Glutamatergic neuron (in vitro differentiated cells): ENCODE measurements around the gene NEMP1. TPM values are rescaled to one million over a fixed set of nuclear protein-coding genes. Genes with fewer than 3 reads are reported as not detected.

Experiments
- DNase-seq: peaks from one replicate; pipeline ENCODE4 v3.0.0; 2022
- H3K27ac Mint-ChIP-seq: one replicate; pipeline ENCODE4 v1.8.0; 2020; ENCODE audit warnings: mild to moderate bottlenecking, mixed read lengths, inconsistent platforms; ENCODE audit not compliant: unreplicated experiment
- H3K27me3 Mint-ChIP-seq: one replicate; pipeline ENCODE4 v1.8.0; 2020; ENCODE audit warnings: mild to moderate bottlenecking, moderate library complexity, mixed read lengths, inconsistent platforms; ENCODE audit not compliant: unreplicated experiment
- H3K36me3 Mint-ChIP-seq: one replicate; pipeline ENCODE4 v1.8.0; 2020; ENCODE audit warnings: mild to moderate bottlenecking, mixed read lengths, inconsistent platforms; ENCODE audit not compliant: unreplicated experiment
- H3K4me1 Mint-ChIP-seq: one replicate; pipeline ENCODE4 v1.8.0; 2020; ENCODE audit warnings: mild to moderate bottlenecking, low read depth, mixed read lengths, inconsistent platforms; ENCODE audit not compliant: unreplicated experiment
- H3K4me3 Mint-ChIP-seq: one replicate; pipeline ENCODE4 v1.8.0; 2020; ENCODE audit warnings: mild to moderate bottlenecking, mixed read lengths, inconsistent platforms; ENCODE audit not compliant: unreplicated experiment
- H3K9me3 Mint-ChIP-seq: one replicate; pipeline ENCODE4 v1.8.0; 2020; ENCODE audit warnings: mild to moderate bottlenecking, moderate library complexity, mixed read lengths, inconsistent platforms; ENCODE audit not compliant: unreplicated experiment
- CTCF ChIP-seq: fragments of 200-600 bp; sonication (generic); IDR thresholded peaks from one replicate; pipeline ENCODE4 v1.5.0; 2021; ENCODE audit not compliant: partially characterized antibody, unreplicated experiment
- total RNA-seq: library from RNA; stranded (reverse); fragmentation: NEBNext Ultra II Directional; extraction: Animal tissue kit (Norgen Biotek cat#: 25700); gene quantifications from one replicate; pipeline ENCODE4 v1.2.1, GENCODE V29; 2021; ENCODE audit not compliant: unreplicated experiment

Gene NEMP1
- total RNA-seq, 1 donor from 2014 or later, result 11.5 TPM

GRCh38 chr12:57072661-57073060 is 5.9 kb downstream of the NEMP1 start:
- Mint-ChIP-seq H3K9me3 (no peaks in the 10 kb centered on the region), H3K27ac (no peak overlapping the region), H3K36me3 (no peaks in the 10 kb centered on the region), H3K4me1 (no peaks in the 10 kb centered on the region), H3K4me3 (no peak overlapping the region), H3K27me3 (no peaks in the 10 kb centered on the region)
- no peak for DNase-seq
- no peak for TF ChIP-seq CTCF

- no peak overlapping the region for H3K27ac Mint-ChIP-seq
- DNase-seq, result no peak
- H3K36me3 Mint-ChIP-seq, result peaks cover 4% of the 10 kb centered on the region
- H3K4me3 Mint-ChIP-seq, result no peak overlapping the region
- TF ChIP-seq CTCF, result peak; percentile 82
- no peaks in the 10 kb centered on the region for H3K9me3 Mint-ChIP-seq
- no peaks in the 10 kb centered on the region for H3K4me1 Mint-ChIP-seq
- no peaks in the 10 kb centered on the region for H3K27me3 Mint-ChIP-seq
Observed at GRCh38 chr12:57069523-57069922, 9.1 kb downstream of the NEMP1 start.

- Mint-ChIP-seq H3K27ac (no peak overlapping the region), H3K36me3 (peaks cover 4% of the 10 kb centered on the region), H3K4me3 (peak overlapping the region; percentile 42), H3K27me3 (no peaks in the 10 kb centered on the region), H3K9me3 (no peaks in the 10 kb centered on the region), H3K4me1 (no peaks in the 10 kb centered on the region)
- no peak for TF ChIP-seq CTCF
- DNase-seq, result no peak
Observed at GRCh38 chr12:57066245-57066644, 12.3 kb downstream of the NEMP1 start.

GRCh38 chr12:57063991-57064685 is 14.5 kb downstream of the NEMP1 start:
- Mint-ChIP-seq H3K4me3 (no peak overlapping the region), H3K4me1 (no peaks in the 10 kb centered on the region), H3K27ac (no peak overlapping the region), H3K9me3 (no peaks in the 10 kb centered on the region), H3K36me3 (peaks cover 4% of the 10 kb centered on the region), H3K27me3 (no peaks in the 10 kb centered on the region)
- DNase-seq, result no peak
- no peak for TF ChIP-seq CTCF

GRCh38 chr12:57058454-57058853 is 20.1 kb downstream of the NEMP1 start:
- Mint-ChIP-seq H3K36me3 (no peaks in the 10 kb centered on the region), H3K27me3 (no peaks in the 10 kb centered on the region), H3K4me1 (peaks cover 2% of the 10 kb centered on the region), H3K4me3 (no peak overlapping the region), H3K27ac (no peak overlapping the region), H3K9me3 (no peaks in the 10 kb centered on the region)
- no peak for DNase-seq
- TF ChIP-seq CTCF, result no peak
